Right lobe of liver (tissue), 6 donors: ENCODE data around the gene VAV2. TPM values are rescaled to one million over a fixed set of nuclear protein-coding genes. Genes with fewer than 3 reads are reported as not detected.

Experiments
- ATAC-seq, 4 donors: fragments of 200-7000 bp; cut with Tn5 transposase; one replicate each; pipeline ENCODE4 v1.9.1; 2020; ENCODE audit warnings: mild to moderate bottlenecking in 4 of 4, moderate library complexity in 4 of 4
- DNase-seq, 3 donors: peaks; one replicate each; pipeline ENCODE4 v3.0.0-alpha.2; 2020
- H3K27ac ChIP-seq, 3 donors: fragments of 200-600 bp; one replicate each; pipeline ENCODE4 v1.8.0; 2022
- H3K27me3 ChIP-seq, 2 donors: fragments of 200-600 bp; one replicate each; pipeline ENCODE4 v1.8.0; 2022
- H3K36me3 ChIP-seq, 4 donors: fragments of 200-600 bp; sonication (generic) in 1 of 4; one replicate each; pipeline versions ENCODE4 v1.5.1 to v1.8.0; 2017 to 2022; ENCODE audit warnings: control low read depth in 1 of 4
- H3K4me1 ChIP-seq, 4 donors: fragments of 200-600 bp; sonication (generic) in 1 of 4; one replicate each; pipeline versions ENCODE4 v1.5.1 to v1.8.0; 2017 to 2022; ENCODE audit warnings: control low read depth in 1 of 4
- H3K4me3 ChIP-seq, 3 donors: fragments of 200-600 bp; one replicate each; pipeline ENCODE4 v1.8.0; 2022
- H3K9me3 ChIP-seq, 4 donors: fragments of 200-600 bp; sonication (generic) in 1 of 4; one replicate each; pipeline versions ENCODE4 v1.5.1 to v1.8.0; 2017 to 2022; ENCODE audit warnings: control low read depth in 1 of 4
- CTCF ChIP-seq, 4 donors: fragments of 200-600 bp in 3 of 4; fragments of 450-650 bp in 1 of 4; IDR thresholded peaks; one replicate each; pipeline versions ENCODE4 v1.5.1 to v1.8.0; 2016 to 2022; ENCODE audit warnings: antibody characterized with exemption in 4 of 4, mild to moderate bottlenecking in 2 of 4
- POLR2A ChIP-seq: fragments of 450-650 bp; IDR thresholded peaks from one replicate; pipeline ENCODE4 v1.6.1; 2017; ENCODE audit warnings: antibody characterized with exemption, mild to moderate bottlenecking
- WGBS: methylation state at CpG from one replicate; pipeline ENCODE4 v1.1.6; 2018; ENCODE audit warnings: low coverage, low lambda C conversion rate; ENCODE audit not compliant: insufficient coverage; ENCODE audit errors: missing lambda C conversion rate; 5-methylcytosine and 5-hydroxymethylcytosine counted together
- intact Hi-C, 2 donors: fragments of 100-400 bp; cut with DNase I; formaldehyde crosslinking; loops; one replicate each; pipeline versions ENCODE4 v1.11.2 to v1.14.1; 2022
- total RNA-seq, 6 experiments: library from RNA; depleted of rRNA in 2 of 6; stranded (reverse); fragments of >200 nt in 2 of 6; fragmentation: NEBNext Ultra II Directional in 3 of 6; extraction: Animal tissue kit (Norgen Biotek cat#: 25700) in 3 of 6; gene quantifications; one replicate each; pipeline versions ENCODE4 v1.1.0 to v1.2.4, GENCODE V29; 2016 to 2023
- donor health status: DM: no; HTN: yes; CAD: no.
- donor health status: DM: no; HTN: no; CAD: no.
- donor health status: DM: no; HTN: no; CAD: no.
- donor health status: DM: no; HTN: yes; CAD: no.
- donor health status: DM: no; HTN: yes; CAD: no.

Gene VAV2
- total RNA-seq, 6 experiments from 2014 or later: 30.1 to 44.3 (median 34.9) TPM

- Histone ChIP-seq H3K4me3 (no peak overlapping the region), H3K9me3 (no peaks in the 10 kb centered on the region), H3K4me1 (no peaks in the 10 kb centered on the region), H3K27ac (no peak overlapping the region), H3K36me3 (peaks cover 0 to 15% (median 2%) of the 10 kb centered on the region in 4 donors), H3K27me3 (no peaks in the 10 kb centered on the region)
- WGBS: 100% methylated on average over 1 of the region's 8 CpGs
- DNase-seq: peak in 1 of 3 donors; percentile 37
- no peak for ATAC-seq
- intact Hi-C loops: no loop called here
- TF ChIP-seq POLR2A (no peak), CTCF (IDR thresholded peaks at IDR 0.05) (no peak)
Measured at GRCh38 chr9:133832877-133833276, 159.2 kb downstream of the VAV2 start.

- H3K36me3 ChIP-seq: peaks cover 0 to 15% (median 2%) of the 10 kb centered on the region in 4 donors
- no peak for ATAC-seq
- TF ChIP-seq POLR2A (no peak), CTCF (IDR thresholded peaks at IDR 0.05) (no peak)
- H3K4me3 ChIP-seq: no peak overlapping the region
- H3K27me3 ChIP-seq: no peaks in the 10 kb centered on the region
- no peaks in the 10 kb centered on the region for H3K9me3 ChIP-seq
- no peak overlapping the region for H3K27ac ChIP-seq
- intact Hi-C loops: no loop called here
- 97% methylated on average over 3 of the region's 3 CpGs for WGBS
- DNase-seq: no peak
- H3K4me1 ChIP-seq: no peaks in the 10 kb centered on the region
Measured at GRCh38 chr9:133830711-133831110, 161.4 kb downstream of the VAV2 start.

- 88% methylated on average over 5 of the region's 6 CpGs for WGBS
- ATAC-seq (no peak), DNase-seq (no peak)
- no peak for TF ChIP-seq CTCF (IDR thresholded peaks at IDR 0.05)
- TF ChIP-seq POLR2A: no peak
- Histone ChIP-seq H3K9me3 (no peaks in the 10 kb centered on the region), H3K4me1 (no peaks in the 10 kb centered on the region), H3K36me3 (peaks cover 0 to 15% (median 2%) of the 10 kb centered on the region in 4 donors), H3K4me3 (no peak overlapping the region), H3K27ac (no peak overlapping the region), H3K27me3 (no peaks in the 10 kb centered on the region)
- intact Hi-C loops: no loop called here
Measured at GRCh38 chr9:133830310-133830709, 161.8 kb downstream of the VAV2 start.

GRCh38 chr9:133828338-133828997 lies 163.7 kb downstream of the VAV2 start:
- 89% methylated on average over 3 of the region's 25 CpGs for WGBS
- no peaks in the 10 kb centered on the region for H3K4me1 ChIP-seq
- no peak overlapping the region for H3K4me3 ChIP-seq
- no peaks in the 10 kb centered on the region for H3K9me3 ChIP-seq
- H3K36me3 ChIP-seq: peaks cover 0 to 13% (median 2%) of the 10 kb centered on the region in 4 donors
- no peaks in the 10 kb centered on the region for H3K27me3 ChIP-seq
- TF ChIP-seq CTCF (IDR thresholded peaks at IDR 0.05): no peak
- TF ChIP-seq POLR2A: no peak
- H3K27ac ChIP-seq: no peak overlapping the region
- intact Hi-C loops: no loop called here
- no peak for DNase-seq
- ATAC-seq: no peak
